ENCODE measurements around the gene BAD.

DNA sequence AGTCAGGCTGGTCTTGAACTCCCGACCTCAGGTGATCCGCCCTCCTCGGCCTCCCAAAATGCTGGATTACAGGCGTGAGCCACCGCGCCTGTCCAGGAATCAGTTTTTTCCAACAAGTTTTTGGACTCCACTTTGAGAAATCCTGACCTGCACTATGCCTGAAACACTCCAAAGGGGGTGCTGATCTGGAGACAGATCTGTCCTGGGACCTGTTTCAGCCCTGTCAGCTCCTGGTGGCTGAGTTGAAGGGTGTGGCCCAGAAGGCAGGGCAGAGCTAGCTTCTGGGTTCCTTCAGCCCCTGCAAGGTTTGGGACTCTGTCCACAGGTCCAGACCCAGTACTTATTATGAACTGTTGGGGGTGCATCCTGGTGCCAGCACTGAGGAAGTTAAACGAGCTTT lies 52.9 kb downstream of the BAD start:
- TF ChIP-seq, protein P1, sequence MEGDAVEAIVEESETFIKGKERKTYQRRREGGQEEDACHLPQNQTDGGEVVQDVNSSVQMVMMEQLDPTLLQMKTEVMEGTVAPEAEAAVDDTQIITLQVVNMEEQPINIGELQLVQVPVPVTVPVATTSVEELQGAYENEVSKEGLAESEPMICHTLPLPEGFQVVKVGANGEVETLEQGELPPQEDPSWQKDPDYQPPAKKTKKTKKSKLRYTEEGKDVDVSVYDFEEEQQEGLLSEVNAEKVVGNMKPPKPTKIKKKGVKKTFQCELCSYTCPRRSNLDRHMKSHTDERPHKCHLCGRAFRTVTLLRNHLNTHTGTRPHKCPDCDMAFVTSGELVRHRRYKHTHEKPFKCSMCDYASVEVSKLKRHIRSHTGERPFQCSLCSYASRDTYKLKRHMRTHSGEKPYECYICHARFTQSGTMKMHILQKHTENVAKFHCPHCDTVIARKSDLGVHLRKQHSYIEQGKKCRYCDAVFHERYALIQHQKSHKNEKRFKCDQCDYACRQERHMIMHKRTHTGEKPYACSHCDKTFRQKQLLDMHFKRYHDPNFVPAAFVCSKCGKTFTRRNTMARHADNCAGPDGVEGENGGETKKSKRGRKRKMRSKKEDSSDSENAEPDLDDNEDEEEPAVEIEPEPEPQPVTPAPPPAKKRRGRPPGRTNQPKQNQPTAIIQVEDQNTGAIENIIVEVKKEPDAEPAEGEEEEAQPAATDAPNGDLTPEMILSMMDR (IDR thresholded peaks at IDR 0.05 in 2 of 3, conservative IDR thresholded peaks at IDR 0.05 in 1 of 3; ENCODE audit: control insufficient read depth in 2 of 3, extremely low read depth in 1 of 3, insufficient read depth in 1 of 3, low read depth in 3 of 3, low read length in 3 of 3): no peak
- TF ChIP-seq, protein P2, sequence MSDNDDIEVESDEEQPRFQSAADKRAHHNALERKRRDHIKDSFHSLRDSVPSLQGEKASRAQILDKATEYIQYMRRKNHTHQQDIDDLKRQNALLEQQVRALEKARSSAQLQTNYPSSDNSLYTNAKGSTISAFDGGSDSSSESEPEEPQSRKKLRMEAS (IDR thresholded peaks at IDR 0.05; ENCODE audit: low read depth, low read length): no peak
- TF ChIP-seq ZNF622 (IDR thresholded peaks at IDR 0.05) (no peak), MYC (IDR thresholded peaks at IDR 0.05; ENCODE audit: insufficient read depth, insufficient read length, insufficient replicate concordance, low read length, severe bottlenecking) (no peak)
